Measurements from ENCODE around the gene TOM1. TPM values are rescaled to one million over a fixed set of nuclear protein-coding genes. Genes with fewer than 3 reads are reported as not detected.
A peak's percentile ranks its signal among the peaks of the same experiment; 100 is the strongest.

TOM1 gene
- total and polyA plus RNA-seq, 2 donors (not counting 1 experiment from before 2014, with no cell fraction given): 25.3 to 53.2 TPM

GRCh38 chr22:35392357-35392756 is 92.7 kb downstream of the TOM1 start:
- DNase-seq: peak; percentile 59
- Histone ChIP-seq H3K4me3 (ENCODE audit: control extremely low read depth in 1 of 5, extremely low read depth in 1 of 5, insufficient read depth in 1 of 5, low read depth in 2 of 5, low read length in 4 of 5) (no peak overlapping the region), H2AFZ (ENCODE audit: insufficient read depth, low read depth, low read length, poor library complexity, severe bottlenecking) (peak overlapping the region; percentile 27), H4K20me1 (ENCODE audit: control insufficient read depth, insufficient read depth, low read length, poor library complexity, severe bottlenecking) (no peaks in the 10 kb centered on the region), H3K9ac (ENCODE audit: low read length) (no peak overlapping the region), H3K4me2 (replicated peaks; ENCODE audit: low read depth, low read length, poor library complexity, severe bottlenecking) (peak overlapping the region; percentile 43), H3K9me3 (ENCODE audit: control extremely low read depth in 1 of 3, control insufficient read depth in 2 of 3, insufficient read depth in 1 of 3, low read length in 2 of 3) (no peaks in the 10 kb centered on the region), H3K36me3 (replicated peaks in 1 of 2; ENCODE audit: control extremely low read depth in 1 of 2, control insufficient read depth in 1 of 2, extremely low read depth in 1 of 2, insufficient read depth in 2 of 2, low read length in 1 of 2) (peaks cover 0 to 7% of the 10 kb centered on the region in 2 experiments), H3K27me3 (replicated peaks in 1 of 4; ENCODE audit: control extremely low read depth in 1 of 4, control insufficient read depth in 3 of 4, insufficient read depth in 4 of 4, low read length in 3 of 4) (no peaks in the 10 kb centered on the region), H3K79me2 (ENCODE audit: control insufficient read depth, insufficient read depth, low read length) (no peaks in the 10 kb centered on the region), H3K27ac (ENCODE audit: low read length in 2 of 2) (peak overlapping the region; percentile 34 to 48), H3K4me1 (ENCODE audit: control insufficient read depth in 2 of 2, insufficient read depth in 2 of 2, low read length in 2 of 2) (peaks cover 22 to 32% of the 10 kb centered on the region in 2 donors)
- TF ChIP-seq EZH2 (IDR thresholded peaks at IDR 0.05; ENCODE audit: borderline replicate concordance, insufficient read depth, low read depth, low read length, poor library complexity, severe bottlenecking): no peak
- Mint-ChIP-seq H3K9me3 (ENCODE audit: insufficient read depth) (no peaks in the 10 kb centered on the region), H3K27me3 (no peaks in the 10 kb centered on the region), H3K27ac (peak overlapping the region; percentile 73), H3K4me1 (peaks cover 34% of the 10 kb centered on the region), H3K4me3 (peak overlapping the region; percentile 54)
- 25% methylated on average over 2 of the region's 2 CpGs for WGBS (ENCODE audit: insufficient coverage)
- ATAC-seq (ENCODE audit: low read depth): peak; percentile 79
- intact Hi-C loops (cut with micrococcal nuclease): no loop called here
- CTCF ChIA-PET: interaction anchor here (0.6 to 2.0 kb wide), 8 partner anchors 17 to 767 kb away, joined by 3 to 10 read pairs (median 4); no protein-coding TSS in a partner anchor
- POLR2A ChIA-PET: interaction anchor here (0.6 to 2.5 kb wide), 7 partner anchors 8 to 41 kb away, joined by 3 to 19 read pairs (median 7); partner anchors contain the start of gene HMOX1

- 90% methylated on average over 14 of the region's 16 CpGs for WGBS (ENCODE audit: insufficient coverage)
- H3K27ac Mint-ChIP-seq: peak overlapping the region; percentile 78
- peaks cover 38% of the 10 kb centered on the region for H3K4me1 Mint-ChIP-seq
- no peaks in the 10 kb centered on the region for H3K9me3 Mint-ChIP-seq (ENCODE audit: insufficient read depth)
- POLR2A ChIA-PET: interaction anchor here (0.6 to 2.5 kb wide), 9 partner anchors 9 to 190 kb away, joined by 3 to 19 read pairs (median 7); partner anchors contain the start of gene HMOX1
- intact Hi-C loops (cut with micrococcal nuclease): no loop called here
- CTCF ChIA-PET: interaction anchor here (0.7 to 3.9 kb wide), 6 partner anchors 16 to 42 kb away, joined by 3 to 13 read pairs (median 6); no protein-coding TSS in a partner anchor
- Histone ChIP-seq H3K4me3 (ENCODE audit: control extremely low read depth in 1 of 5, extremely low read depth in 1 of 5, insufficient read depth in 1 of 5, low read depth in 2 of 5, low read length in 4 of 5) (no peak overlapping the region), H3K9ac (ENCODE audit: low read length) (no peak overlapping the region), H3K27ac (ENCODE audit: low read length in 2 of 2) (no peak overlapping the region), H4K20me1 (ENCODE audit: control insufficient read depth, insufficient read depth, low read length, poor library complexity, severe bottlenecking) (no peaks in the 10 kb centered on the region), H3K9me3 (ENCODE audit: control extremely low read depth in 1 of 3, control insufficient read depth in 2 of 3, insufficient read depth in 1 of 3, low read length in 2 of 3) (no peaks in the 10 kb centered on the region), H3K27me3 (replicated peaks in 1 of 4; ENCODE audit: control extremely low read depth in 1 of 4, control insufficient read depth in 3 of 4, insufficient read depth in 4 of 4, low read length in 3 of 4) (no peaks in the 10 kb centered on the region), H3K4me1 (ENCODE audit: control insufficient read depth in 2 of 2, insufficient read depth in 2 of 2, low read length in 2 of 2) (peaks cover 25 to 42% of the 10 kb centered on the region in 2 donors), H2AFZ (ENCODE audit: insufficient read depth, low read depth, low read length, poor library complexity, severe bottlenecking) (no peak overlapping the region), H3K4me2 (replicated peaks; ENCODE audit: low read depth, low read length, poor library complexity, severe bottlenecking) (no peak overlapping the region), H3K79me2 (ENCODE audit: control insufficient read depth, insufficient read depth, low read length) (no peaks in the 10 kb centered on the region), H3K36me3 (replicated peaks in 1 of 2; ENCODE audit: control extremely low read depth in 1 of 2, control insufficient read depth in 1 of 2, extremely low read depth in 1 of 2, insufficient read depth in 2 of 2, low read length in 1 of 2) (peaks cover 0 to 7% of the 10 kb centered on the region in 2 experiments)
- TF ChIP-seq CTCF (IDR thresholded peaks at IDR 0.05) (no peak), EZH2 (IDR thresholded peaks at IDR 0.05; ENCODE audit: borderline replicate concordance, insufficient read depth, low read depth, low read length, poor library complexity, severe bottlenecking) (no peak)
- ATAC-seq (ENCODE audit: low read depth): no peak
- H3K27me3 Mint-ChIP-seq: no peaks in the 10 kb centered on the region
- peak overlapping the region; percentile 6 for H3K4me3 Mint-ChIP-seq
- DNase-seq: no peak
Observed at GRCh38 chr22:35393116-35394010, 93.7 kb downstream of the TOM1 start.

All from B cell (primary cell).